Measurements from ENCODE around the gene ERRFI1.
A peak's percentile ranks its signal among the peaks of the same experiment; 100 is the strongest.
"Not testable (repeated sequence)": the region's sequence is repeated elsewhere in the genome, so short reads cannot be mapped to it uniquely, and the experiment has no call there.

Gene ERRFI1

DNA sequence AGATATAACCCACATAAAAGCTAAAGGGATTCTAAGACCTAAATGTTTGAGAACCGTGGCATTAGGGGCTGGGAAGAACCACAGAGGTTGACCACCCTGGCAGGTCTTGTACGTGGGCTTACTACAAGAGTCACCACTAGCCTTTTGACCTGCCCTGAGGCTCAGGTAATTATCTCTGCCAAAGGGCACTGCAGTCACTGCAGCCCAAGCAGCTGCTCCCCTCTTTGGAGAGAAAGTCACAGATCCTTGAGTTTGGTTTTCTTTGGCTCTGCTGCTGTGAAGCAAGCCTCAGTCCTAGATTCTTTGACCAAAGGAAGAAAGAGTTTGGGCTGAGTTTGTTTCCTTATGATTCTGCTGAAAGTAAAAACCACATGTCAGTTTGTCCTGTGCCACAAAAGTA, 53.0 kb downstream of the ERRFI1 start:
- H3K4me1 ChIP-seq: no peaks in the 10 kb centered on the region
- no peak for DNase-seq (ENCODE audit: low spot score in 2 of 2)
- H3K9me3 ChIP-seq: no peaks in the 10 kb centered on the region
- in situ Hi-C loops (cut with MboI; ENCODE audit: low sequenced_read_pairs): no loop called here
- H3K27me3 ChIP-seq (ENCODE audit: low read depth): no peaks in the 10 kb centered on the region
- peaks cover 69% of the 10 kb centered on the region for H3K36me3 ChIP-seq (replicated peaks)
- H3K4me3 ChIP-seq: no peak overlapping the region

DNA sequence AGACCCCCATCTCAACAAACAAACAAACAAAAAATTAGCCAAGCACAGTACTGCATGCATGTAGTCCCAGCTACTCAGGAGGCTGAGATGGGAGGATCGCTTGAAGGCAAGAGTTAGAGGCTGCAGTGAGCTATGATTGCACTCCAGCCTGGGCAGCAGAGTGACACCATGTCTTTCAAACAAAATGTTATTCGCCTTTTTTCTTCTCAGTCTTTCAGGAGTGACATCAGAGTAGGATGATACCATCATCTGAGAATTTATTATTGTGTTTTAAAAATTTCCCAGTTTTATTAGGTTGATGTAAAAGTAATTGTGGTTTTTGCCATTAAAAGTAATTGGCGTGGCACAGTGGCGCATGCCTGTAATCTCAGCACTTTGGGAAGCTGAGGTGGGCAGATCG, 53.8 kb downstream of the ERRFI1 start:
- Histone ChIP-seq H3K9me3 (no peaks in the 10 kb centered on the region), H3K4me1 (no peaks in the 10 kb centered on the region), H3K4me3 (no peak overlapping the region), H3K27me3 (ENCODE audit: low read depth) (no peaks in the 10 kb centered on the region), H3K36me3 (replicated peaks) (peaks cover 68% of the 10 kb centered on the region)
- DNase-seq (ENCODE audit: low spot score in 2 of 2): no peak
- in situ Hi-C loops (cut with MboI; ENCODE audit: low sequenced_read_pairs): no loop called here

- Histone ChIP-seq H3K36me3 (replicated peaks) (peaks cover 68% of the 10 kb centered on the region), H3K4me3 (no peak overlapping the region), H3K9me3 (no peaks in the 10 kb centered on the region), H3K4me1 (no peaks in the 10 kb centered on the region), H3K27me3 (ENCODE audit: low read depth) (no peaks in the 10 kb centered on the region)
- DNase-seq (ENCODE audit: low spot score in 2 of 2): no peak
- in situ Hi-C loops (cut with MboI; ENCODE audit: low sequenced_read_pairs): no loop called here
These were observed 55.1 kb downstream of the ERRFI1 start for GRCh38 chr1:7971024-7971423.

DNA sequence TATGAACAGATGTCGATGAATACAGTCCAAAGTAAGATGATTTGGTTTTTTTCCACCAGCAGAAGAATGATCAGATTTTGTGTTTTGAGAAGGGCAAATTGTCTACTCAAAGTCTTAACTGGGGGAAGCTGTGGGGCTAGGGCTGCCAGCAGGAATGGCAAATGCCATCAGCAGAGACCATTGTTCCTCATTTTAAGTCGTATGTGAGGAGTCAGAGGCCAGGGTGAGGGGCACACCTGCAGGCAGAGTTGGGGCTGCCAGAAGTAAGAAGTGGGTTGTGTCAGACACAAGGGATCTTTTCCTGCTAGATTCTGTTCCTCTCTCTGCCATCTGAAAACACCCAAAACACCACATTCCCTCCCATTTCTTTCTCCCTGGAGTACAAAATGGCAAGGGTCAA, 55.9 kb downstream of the ERRFI1 start:
- H3K36me3 ChIP-seq (replicated peaks): peaks cover 70% of the 10 kb centered on the region
- in situ Hi-C loops (cut with MboI; ENCODE audit: low sequenced_read_pairs): no loop called here

GRCh38 chr1:7967651-7968050, 58.5 kb downstream of the ERRFI1 start:
- no peak overlapping the region for H3K4me3 ChIP-seq
- peaks cover 87% of the 10 kb centered on the region for H3K36me3 ChIP-seq (replicated peaks)
- no peaks in the 10 kb centered on the region for H3K4me1 ChIP-seq
- no peaks in the 10 kb centered on the region for H3K9me3 ChIP-seq
- H3K27me3 ChIP-seq (ENCODE audit: low read depth): no peaks in the 10 kb centered on the region
- DNase-seq (ENCODE audit: low spot score in 2 of 2): no peak
- in situ Hi-C loops (cut with MboI; ENCODE audit: low sequenced_read_pairs): no loop called here

More for the DNA sequence above, 55.9 kb downstream of the ERRFI1 start:
- H3K4me3 ChIP-seq: no peak overlapping the region
- no peaks in the 10 kb centered on the region for H3K9me3 ChIP-seq
- H3K4me1 ChIP-seq: no peaks in the 10 kb centered on the region
- H3K27me3 ChIP-seq (ENCODE audit: low read depth): no peaks in the 10 kb centered on the region
- DNase-seq (ENCODE audit: low spot score in 2 of 2): no peak

GRCh38 chr1:7967196-7967595, 58.9 kb downstream of the ERRFI1 start:
- peaks cover 84% of the 10 kb centered on the region for H3K36me3 ChIP-seq (replicated peaks)
- H3K27me3 ChIP-seq (ENCODE audit: low read depth): no peaks in the 10 kb centered on the region
- in situ Hi-C loops (cut with MboI; ENCODE audit: low sequenced_read_pairs): no loop called here
- H3K4me1 ChIP-seq: peaks cover 3% of the 10 kb centered on the region; the same call in 1 of the 2 replicates
- DNase-seq (ENCODE audit: low spot score in 2 of 2): no peak
- H3K4me3 ChIP-seq: no peak overlapping the region
- no peaks in the 10 kb centered on the region for H3K9me3 ChIP-seq

GRCh38 chr1:7964476-7964875, 61.6 kb downstream of the ERRFI1 start:
- Histone ChIP-seq H3K36me3 (replicated peaks) (peaks cover 57% of the 10 kb centered on the region), H3K4me3 (no peak overlapping the region), H3K4me1 (peaks cover 11% of the 10 kb centered on the region; the same call in 1 of the 2 replicates), H3K27me3 (ENCODE audit: low read depth) (no peaks in the 10 kb centered on the region), H3K9me3 (no peaks in the 10 kb centered on the region)
- in situ Hi-C loops (cut with MboI; ENCODE audit: low sequenced_read_pairs): no loop called here
- no peak for DNase-seq (ENCODE audit: low spot score in 2 of 2)

- DNase-seq (ENCODE audit: low spot score in 2 of 2); H3K9me3 ChIP-seq; H3K4me3 ChIP-seq; H3K27me3 ChIP-seq (ENCODE audit: low read depth); in situ Hi-C loops (cut with MboI; ENCODE audit: low sequenced_read_pairs): not testable (repeated sequence)
- peaks cover 50% of the 10 kb centered on the region for H3K36me3 ChIP-seq (replicated peaks)
- H3K4me1 ChIP-seq: peaks cover 11% of the 10 kb centered on the region; the same call in 1 of the 2 replicates
These were observed 62.3 kb downstream of the ERRFI1 start for GRCh38 chr1:7963841-7964240.

- H3K36me3 ChIP-seq (replicated peaks): peaks cover 47% of the 10 kb centered on the region
- H3K9me3 ChIP-seq; in situ Hi-C loops (cut with MboI; ENCODE audit: low sequenced_read_pairs); H3K4me3 ChIP-seq; DNase-seq (ENCODE audit: low spot score in 2 of 2); H3K27me3 ChIP-seq (ENCODE audit: low read depth): not testable (repeated sequence)
- H3K4me1 ChIP-seq: peaks cover 11% of the 10 kb centered on the region; the same call in 1 of the 2 replicates
These were observed 62.8 kb downstream of the ERRFI1 start for GRCh38 chr1:7963378-7963730.

DNA sequence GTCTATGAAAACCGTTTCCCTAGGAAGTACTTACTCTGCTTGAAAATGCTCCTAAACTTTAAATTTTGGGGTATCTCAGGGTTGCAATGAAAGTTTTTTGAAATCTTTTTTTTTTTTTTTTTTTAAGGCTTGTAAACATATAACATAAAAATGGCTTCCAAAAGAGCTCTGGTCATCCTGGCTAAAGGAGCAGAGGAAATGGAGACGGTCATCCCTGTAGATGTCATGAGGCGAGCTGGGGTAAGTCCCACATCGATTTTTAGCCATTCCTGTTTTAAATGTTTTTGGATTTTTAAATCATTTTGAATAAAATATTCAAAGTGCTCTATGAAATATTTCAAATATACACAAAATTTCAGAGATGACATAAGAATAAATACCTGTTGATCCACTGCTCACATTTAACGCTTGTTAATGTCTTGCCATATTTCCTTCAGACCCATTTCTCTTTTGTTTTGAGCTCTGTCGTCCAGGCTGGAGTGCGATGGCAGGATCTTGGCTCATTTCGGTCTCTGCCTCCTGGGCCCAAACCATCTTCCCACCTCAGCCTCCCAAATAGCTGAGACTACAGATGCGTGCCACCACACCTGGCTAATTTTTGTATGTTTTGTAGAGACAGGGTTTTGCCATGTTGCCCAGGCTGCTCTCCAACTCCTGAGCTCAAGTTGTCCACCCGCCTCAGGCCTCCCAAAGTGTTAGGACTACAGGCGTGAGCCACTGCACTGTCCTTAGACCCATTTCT, 63.3 kb downstream of the ERRFI1 start:
- in situ Hi-C loops (cut with MboI; ENCODE audit: low sequenced_read_pairs): no loop called here
- H3K27me3 ChIP-seq (ENCODE audit: low read depth): no peaks in the 10 kb centered on the region
- peaks cover 11% of the 10 kb centered on the region; the same call in 1 of the 2 replicates for H3K4me1 ChIP-seq
- no peaks in the 10 kb centered on the region for H3K9me3 ChIP-seq
- H3K36me3 ChIP-seq (replicated peaks): peaks cover 47% of the 10 kb centered on the region
- DNase-seq (ENCODE audit: low spot score in 2 of 2): no peak
- H3K4me3 ChIP-seq: peak overlapping the region; percentile 67

DNA sequence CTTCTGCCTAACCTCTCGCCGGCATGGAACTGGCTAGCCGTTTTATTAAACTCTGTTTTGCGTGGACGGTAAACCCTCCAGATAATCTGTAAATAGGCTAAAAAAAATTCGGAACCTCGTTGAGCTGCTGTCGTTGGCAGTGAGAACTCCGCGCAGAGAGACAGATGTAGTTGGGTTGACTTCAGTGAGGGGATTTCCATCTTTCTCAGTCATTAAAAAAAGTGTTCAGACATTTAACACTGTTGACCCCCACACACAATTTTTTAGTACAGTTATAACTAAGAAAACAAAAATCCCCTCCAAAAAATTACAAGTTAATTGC, 64.1 kb downstream of the ERRFI1 start:
- H3K27me3 ChIP-seq (ENCODE audit: low read depth): no peaks in the 10 kb centered on the region
- H3K9me3 ChIP-seq: no peaks in the 10 kb centered on the region
- peaks cover 40% of the 10 kb centered on the region for H3K36me3 ChIP-seq (replicated peaks)
- DNase-seq (ENCODE audit: low spot score in 2 of 2): no peak
- in situ Hi-C loops (cut with MboI; ENCODE audit: low sequenced_read_pairs): no loop called here
- peaks cover 11% of the 10 kb centered on the region; the same call in 1 of the 2 replicates for H3K4me1 ChIP-seq
- peak overlapping the region; percentile 67 for H3K4me3 ChIP-seq
